ENCODE data around the gene PSTPIP2.
"Not testable (repeated sequence)": the region's sequence is repeated elsewhere in the genome, so short reads cannot be mapped to it uniquely, and the experiment has no call there.

The PSTPIP2 gene

DNA sequence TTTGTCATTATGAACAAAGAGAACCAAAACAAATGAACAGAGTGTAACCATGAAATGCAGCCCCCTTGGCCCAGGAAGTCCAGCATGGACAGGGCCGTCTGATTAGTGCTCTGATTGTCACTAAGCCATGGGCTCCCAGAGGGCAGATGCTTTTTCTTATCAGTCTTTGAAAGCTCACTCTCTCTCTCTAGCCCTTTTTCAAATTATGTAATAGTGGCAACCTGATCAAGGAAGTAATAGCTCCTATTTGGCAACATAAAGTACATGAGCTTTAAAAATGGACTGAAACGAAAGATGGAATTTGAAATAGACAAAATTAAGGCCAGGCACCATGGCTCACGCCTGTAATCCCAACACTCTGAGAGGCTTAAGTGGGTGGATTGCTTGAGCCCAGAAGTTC is 72.5 kb downstream of the PSTPIP2 start:
- FAIRE-seq (no peak), DNase-seq (ENCODE audit: insufficient read length) (no peak)
- no peak for TF ChIP-seq TAF1 (IDR thresholded peaks at IDR 0.05; ENCODE audit: borderline replicate concordance, low read depth, low read length)
- TF ChIP-seq POLR2AphosphoS5 (IDR thresholded peaks at IDR 0.05; ENCODE audit: low read depth, low read length), result no peak
- no peak for TF ChIP-seq POLR2A (IDR thresholded peaks at IDR 0.05; ENCODE audit: low read depth, low read length)

DNA sequence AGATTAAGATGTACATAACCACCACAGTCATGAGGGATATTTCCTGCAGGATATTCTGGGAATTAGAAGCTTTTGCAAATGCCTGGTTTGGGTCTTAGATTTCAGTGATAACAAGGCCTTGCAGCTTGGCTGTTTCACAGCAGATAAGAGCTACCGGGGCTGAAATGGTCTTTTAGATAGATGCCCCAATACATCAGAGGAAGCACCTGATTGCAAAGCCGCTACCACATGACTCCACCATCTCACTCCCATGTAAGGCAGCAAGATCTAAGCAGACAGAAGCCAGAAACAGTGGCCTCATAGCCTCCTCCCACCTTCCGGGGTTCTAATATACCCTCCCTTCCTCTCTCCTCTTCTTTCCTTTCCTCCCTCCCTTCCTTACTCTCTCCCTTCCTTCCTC is 73.8 kb downstream of the PSTPIP2 start:
- TF ChIP-seq POLR2A (IDR thresholded peaks at IDR 0.05; ENCODE audit: low read depth, low read length) (no peak), POLR2AphosphoS5 (IDR thresholded peaks at IDR 0.05; ENCODE audit: low read depth, low read length) (no peak), TAF1 (IDR thresholded peaks at IDR 0.05; ENCODE audit: borderline replicate concordance, low read depth, low read length) (no peak)
- DNase-seq (ENCODE audit: insufficient read length) (no peak), FAIRE-seq (peak; percentile 51)

DNA sequence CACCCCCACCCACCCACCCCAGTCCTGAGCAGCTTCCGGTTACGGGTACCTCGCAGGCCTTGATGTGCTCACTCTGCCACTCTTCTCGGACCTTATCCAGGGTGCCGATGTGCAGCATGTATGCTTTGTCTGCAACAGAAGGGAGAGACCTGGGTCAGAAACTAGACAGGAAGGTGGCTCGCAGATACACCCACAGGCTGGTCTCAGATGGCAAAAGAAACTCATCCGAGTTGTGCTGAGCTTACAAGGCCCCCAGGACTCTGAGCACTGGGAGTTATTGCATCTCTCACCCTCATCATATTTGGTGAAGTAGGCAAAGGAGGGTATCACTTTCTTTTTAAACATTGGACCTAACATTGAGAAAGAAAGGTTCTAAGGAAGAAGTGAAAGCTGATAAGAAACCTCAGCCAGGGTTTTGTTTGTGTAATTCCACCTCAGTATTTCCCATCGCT is 74.3 kb downstream of the PSTPIP2 start:
- FAIRE-seq (no peak), DNase-seq (ENCODE audit: insufficient read length) (peak; percentile 15)
- no peak for TF ChIP-seq TAF1 (IDR thresholded peaks at IDR 0.05; ENCODE audit: borderline replicate concordance, low read depth, low read length)
- TF ChIP-seq POLR2AphosphoS5 (IDR thresholded peaks at IDR 0.05; ENCODE audit: low read depth, low read length), result no peak
- TF ChIP-seq POLR2A (IDR thresholded peaks at IDR 0.05; ENCODE audit: low read depth, low read length), result no peak

GRCh38 chr18:45995461-45995860 is 76.6 kb downstream of the PSTPIP2 start:
- FAIRE-seq (no peak), DNase-seq (ENCODE audit: insufficient read length) (no peak)
- no peak for TF ChIP-seq POLR2A (IDR thresholded peaks at IDR 0.05; ENCODE audit: low read depth, low read length)
- no peak for TF ChIP-seq TAF1 (IDR thresholded peaks at IDR 0.05; ENCODE audit: borderline replicate concordance, low read depth, low read length)
- no peak for TF ChIP-seq POLR2AphosphoS5 (IDR thresholded peaks at IDR 0.05; ENCODE audit: low read depth, low read length)

DNA sequence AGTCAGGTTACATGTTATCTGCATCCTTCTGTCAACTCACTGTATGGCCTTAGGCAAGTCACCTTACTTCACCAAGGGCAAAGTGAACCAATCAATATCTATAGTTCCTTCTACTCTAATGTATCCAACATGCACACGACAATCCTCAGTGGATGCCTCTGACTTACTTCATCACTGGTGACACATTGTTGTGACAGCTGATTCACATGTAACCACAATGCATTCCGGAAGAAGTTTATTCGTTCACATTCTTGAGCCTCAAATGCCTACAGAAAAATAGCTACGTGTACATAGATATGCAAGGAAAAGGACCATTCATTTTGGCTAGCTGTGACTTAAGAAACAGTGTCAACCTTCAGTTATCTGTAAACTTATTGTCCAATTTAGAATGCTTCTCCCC is 78.6 kb downstream of the PSTPIP2 start:
- FAIRE-seq, result no peak

GRCh38 chr18:45992527-45992926 is 79.5 kb downstream of the PSTPIP2 start:
- DNase-seq (ENCODE audit: insufficient read length); FAIRE-seq: not testable (repeated sequence)

More for the DNA sequence above, 78.6 kb downstream of the PSTPIP2 start:
- no peak for DNase-seq (ENCODE audit: insufficient read length)
- TF ChIP-seq TAF1 (IDR thresholded peaks at IDR 0.05; ENCODE audit: borderline replicate concordance, low read depth, low read length), result no peak
- no peak for TF ChIP-seq POLR2AphosphoS5 (IDR thresholded peaks at IDR 0.05; ENCODE audit: low read depth, low read length)
- no peak for TF ChIP-seq POLR2A (IDR thresholded peaks at IDR 0.05; ENCODE audit: low read depth, low read length)

DNA sequence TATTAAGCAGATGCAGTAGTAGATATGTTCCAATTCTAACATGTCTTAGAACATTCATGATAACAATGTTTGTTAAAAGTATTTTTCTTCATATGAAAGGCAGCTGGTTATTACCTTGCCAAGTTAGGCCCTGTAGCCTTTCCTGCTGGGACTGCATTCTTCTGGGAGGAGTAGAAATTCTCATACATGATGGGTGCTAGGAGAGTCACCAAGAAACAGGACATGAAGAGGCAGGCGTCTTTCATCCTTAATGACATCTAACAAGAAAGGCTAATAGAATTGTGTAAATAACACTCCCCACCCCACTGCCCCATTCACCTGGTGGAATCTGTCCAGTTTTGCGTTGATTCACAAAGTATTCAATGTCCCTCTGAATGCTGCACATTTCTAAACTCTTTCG is 80.3 kb downstream of the PSTPIP2 start:
- FAIRE-seq (no peak), DNase-seq (ENCODE audit: insufficient read length) (no peak)
- TF ChIP-seq POLR2A (IDR thresholded peaks at IDR 0.05; ENCODE audit: low read depth, low read length) (no peak), TAF1 (IDR thresholded peaks at IDR 0.05; ENCODE audit: borderline replicate concordance, low read depth, low read length) (no peak), POLR2AphosphoS5 (IDR thresholded peaks at IDR 0.05; ENCODE audit: low read depth, low read length) (no peak)

DNA sequence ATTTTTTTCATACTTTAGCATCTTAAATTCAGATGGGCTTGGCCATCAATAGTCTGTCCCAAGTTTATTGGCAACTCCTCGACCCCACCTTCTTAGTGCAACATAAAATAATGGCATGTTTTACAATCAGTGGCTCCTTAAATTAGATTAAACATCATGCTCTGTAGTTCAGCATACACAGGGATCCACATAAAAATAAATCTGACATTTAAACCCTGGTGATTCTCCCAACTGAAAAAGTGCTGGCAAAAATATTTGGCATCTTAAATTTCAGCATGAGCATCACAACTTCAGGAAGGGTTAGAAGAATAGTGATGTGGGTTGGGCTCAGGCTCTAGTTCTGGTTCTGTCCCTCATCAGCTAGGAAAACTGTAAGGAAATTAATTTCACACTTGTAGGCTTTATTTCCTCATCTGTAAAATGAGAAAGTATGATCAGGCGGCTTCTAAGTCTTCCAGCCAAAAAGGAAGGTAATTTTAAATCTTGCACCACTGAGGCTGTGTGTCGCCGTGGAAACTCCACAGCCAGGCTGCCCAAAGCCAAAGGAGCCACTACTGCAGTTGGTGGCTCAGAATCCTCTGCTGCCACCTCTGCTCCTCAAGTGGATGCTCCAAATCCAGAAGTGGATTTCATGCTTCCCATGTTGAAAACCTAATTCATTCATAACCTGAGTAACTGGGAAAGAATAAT is 87.4 kb downstream of the PSTPIP2 start:
- DNase-seq (ENCODE audit: insufficient read length) (no peak), FAIRE-seq (no peak)
- TF ChIP-seq POLR2A (IDR thresholded peaks at IDR 0.05; ENCODE audit: low read depth, low read length) (no peak), TAF1 (IDR thresholded peaks at IDR 0.05; ENCODE audit: borderline replicate concordance, low read depth, low read length) (no peak), POLR2AphosphoS5 (IDR thresholded peaks at IDR 0.05; ENCODE audit: low read depth, low read length) (no peak)

- no peak for DNase-seq (ENCODE audit: insufficient read length)
- FAIRE-seq, result no peak
- TF ChIP-seq TAF1 (IDR thresholded peaks at IDR 0.05; ENCODE audit: borderline replicate concordance, low read depth, low read length) (no peak), POLR2AphosphoS5 (IDR thresholded peaks at IDR 0.05; ENCODE audit: low read depth, low read length) (no peak), POLR2A (IDR thresholded peaks at IDR 0.05; ENCODE audit: low read depth, low read length) (no peak)
Observed at GRCh38 chr18:45981821-45982220, 90.2 kb downstream of the PSTPIP2 start.

GRCh38 chr18:45980229-45980628 is 91.8 kb downstream of the PSTPIP2 start:
- no peak for DNase-seq (ENCODE audit: insufficient read length)
- no peak for FAIRE-seq
- TF ChIP-seq TAF1 (IDR thresholded peaks at IDR 0.05; ENCODE audit: borderline replicate concordance, low read depth, low read length), result no peak

GRCh38 chr18:45978084-45978483 is 94.0 kb downstream of the PSTPIP2 start:
- FAIRE-seq (no peak), DNase-seq (ENCODE audit: insufficient read length) (no peak)
- TF ChIP-seq POLR2AphosphoS5 (IDR thresholded peaks at IDR 0.05; ENCODE audit: low read depth, low read length) (no peak), TAF1 (IDR thresholded peaks at IDR 0.05; ENCODE audit: borderline replicate concordance, low read depth, low read length) (no peak), POLR2A (IDR thresholded peaks at IDR 0.05; ENCODE audit: low read depth, low read length) (no peak)

- TF ChIP-seq POLR2AphosphoS5 (IDR thresholded peaks at IDR 0.05; ENCODE audit: low read depth, low read length) (no peak), POLR2A (IDR thresholded peaks at IDR 0.05; ENCODE audit: low read depth, low read length) (no peak), TAF1 (IDR thresholded peaks at IDR 0.05; ENCODE audit: borderline replicate concordance, low read depth, low read length) (no peak)
- FAIRE-seq, result no peak
- DNase-seq (ENCODE audit: insufficient read length), result no peak
Observed at GRCh38 chr18:45976974-45977373, 95.1 kb downstream of the PSTPIP2 start.

DNA sequence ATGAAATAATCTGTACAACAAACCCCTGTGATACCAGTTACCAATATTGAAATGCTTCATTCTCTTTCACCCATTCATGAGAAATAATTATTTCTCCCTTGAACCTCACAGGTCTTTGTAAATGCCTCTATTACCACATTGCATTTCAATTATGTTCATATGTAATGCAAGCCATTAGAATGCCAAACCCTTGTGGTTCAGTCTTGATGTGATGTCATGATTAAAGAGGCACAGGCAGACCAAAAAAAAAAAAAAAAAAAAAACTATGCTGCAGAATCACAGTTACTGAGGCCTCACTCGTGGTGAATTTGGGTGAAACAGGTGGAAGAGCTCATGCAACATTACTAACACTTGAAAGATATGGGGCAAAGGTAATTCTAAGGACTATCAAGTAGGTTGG is 95.5 kb downstream of the PSTPIP2 start:
- DNase-seq (ENCODE audit: insufficient read length) (no peak), FAIRE-seq (no peak)
- TF ChIP-seq POLR2AphosphoS5 (IDR thresholded peaks at IDR 0.05; ENCODE audit: low read depth, low read length) (no peak), TAF1 (IDR thresholded peaks at IDR 0.05; ENCODE audit: borderline replicate concordance, low read depth, low read length) (no peak), POLR2A (IDR thresholded peaks at IDR 0.05; ENCODE audit: low read depth, low read length) (no peak)
